SK-N-SH treated with all-trans-retinoic acid at 6 μM for 48 hours (cell line): ENCODE data around the gene HDAC8.

Experiments used
- ARNTL ChIP-seq: fragments of 450-650 bp; formaldehyde crosslinking; IDR thresholded peaks from 2 replicates; pipeline ENCODE4 v1.5.0; 2020; ENCODE audit warnings: low read depth, mild to moderate bottlenecking, moderate library complexity, borderline replicate concordance
- BACH2 ChIP-seq: fragments of 250-450 bp; sonication (Bioruptor Pico); IDR thresholded peaks from 2 replicates; pipeline ENCODE4 v1.9.0; 2021; ENCODE audit warnings: mild to moderate bottlenecking, borderline replicate concordance
- CSDC2 ChIP-seq: fragments of 250-450 bp; sonication (Bioruptor Pico); IDR thresholded peaks from 2 replicates; pipeline ENCODE4 v1.5.0; 2020; ENCODE audit warnings: mild to moderate bottlenecking, moderate library complexity
- ESRRG ChIP-seq: fragments of 250-450 bp; sonication (Bioruptor Pico); IDR thresholded peaks from 2 replicates; pipeline ENCODE4 v1.6.1; 2021; ENCODE audit warnings: mild to moderate bottlenecking
- PATZ1 ChIP-seq: fragments of 250-450 bp; sonication (Bioruptor Pico); IDR thresholded peaks from 2 replicates; pipeline ENCODE4 v1.8.0; 2020; ENCODE audit warnings: mild to moderate bottlenecking, moderate library complexity, borderline replicate concordance
- RARB ChIP-seq: fragments of 250-450 bp; sonication (Bioruptor Pico); IDR thresholded peaks from 2 replicates; pipeline ENCODE4 v1.8.0; 2021; ENCODE audit warnings: mild to moderate bottlenecking, moderate library complexity
- TCF4 ChIP-seq: fragments of 250-450 bp; sonication (Bioruptor Pico); IDR thresholded peaks from 2 replicates; pipeline ENCODE4 v1.8.0; 2021; ENCODE audit warnings: mild to moderate bottlenecking, moderate library complexity, borderline replicate concordance
- TSHZ2 ChIP-seq: fragments of 250-450 bp; sonication (Bioruptor Pico); IDR thresholded peaks from 2 replicates; pipeline ENCODE4 v1.5.0; 2020; ENCODE audit warnings: mild to moderate bottlenecking, moderate library complexity
- ZFP3 ChIP-seq: fragments of 250-450 bp; sonication (Bioruptor Pico); IDR thresholded peaks from 2 replicates; pipeline ENCODE4 v1.5.0; 2020; ENCODE audit warnings: mild to moderate bottlenecking, moderate library complexity
- ZFP30 ChIP-seq: fragments of 450-650 bp; formaldehyde crosslinking; IDR thresholded peaks from 2 replicates; pipeline ENCODE4 v1.5.0; 2022; ENCODE audit warnings: mild to moderate bottlenecking, moderate library complexity

DNA sequence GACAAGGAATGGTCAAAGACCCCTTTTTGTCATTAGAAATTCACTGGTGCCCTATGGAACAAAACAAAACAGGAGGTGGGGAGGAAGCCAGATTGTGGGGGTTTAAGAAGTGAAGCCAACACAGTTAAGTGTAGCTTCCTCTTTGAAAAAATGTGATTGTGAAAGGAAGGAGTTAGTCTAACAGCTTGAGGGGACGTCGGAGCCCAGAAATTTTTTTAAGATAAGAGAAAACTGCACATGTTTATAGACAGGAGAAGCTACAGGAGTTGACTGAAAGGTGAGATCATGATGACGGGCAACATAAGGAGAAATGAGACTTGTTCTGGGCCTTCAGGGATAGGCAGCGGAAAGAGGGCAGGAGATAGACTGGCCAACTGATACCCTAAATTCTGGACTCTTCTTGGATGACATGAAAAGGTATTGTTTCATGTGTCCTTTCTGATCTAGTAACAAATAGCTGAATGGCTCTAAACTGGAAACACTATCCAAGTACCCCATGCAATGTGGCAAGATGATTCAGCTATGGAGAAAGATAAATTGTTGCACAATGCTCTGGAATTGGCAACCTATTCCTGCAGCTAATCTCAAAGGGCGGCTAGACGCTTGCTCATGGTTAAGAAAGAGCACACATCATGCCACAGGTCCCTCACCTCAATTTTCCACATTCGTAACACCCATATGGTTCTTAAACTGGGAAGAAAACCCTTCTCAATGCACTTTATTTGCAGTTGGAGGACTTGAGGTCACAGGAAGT is 3.7 kb upstream of the HDAC8 start:
- TF ChIP-seq ARNTL (no peak), TSHZ2 (CRISPR knock-in tag) (no peak), TCF4 (CRISPR knock-in tag) (no peak), RARB (CRISPR knock-in tag) (no peak), CSDC2 (CRISPR knock-in tag) (no peak), ZFP3 (no peak), ZFP30 (no peak), PATZ1 (CRISPR knock-in tag) (no peak), ESRRG (CRISPR knock-in tag) (no peak), BACH2 (CRISPR knock-in tag) (no peak)
